KOPT-K1 (cell line): ENCODE results near the gene NOM1.
"Not testable (repeated sequence)": the region's sequence is repeated elsewhere in the genome, so short reads cannot be mapped to it uniquely, and the experiment has no call there.

Experiments
- H3K27ac ChIP-seq: fragments of 200-600 bp; sonication (generic); 2 replicates; pipeline ENCODE4 v1.5.1; 2016; ENCODE audit warnings: antibody characterized with exemption, mild to moderate bottlenecking, low read depth, low read length; ENCODE audit not compliant: poor library complexity, severe bottlenecking
- H3K36me3 ChIP-seq: fragments of 200-600 bp; sonication (generic); 2 replicates; pipeline ENCODE4 v1.5.1; 2017; ENCODE audit warnings: antibody characterized with exemption, mild to moderate bottlenecking, low read length, moderate library complexity; ENCODE audit not compliant: insufficient read depth
- H3K9me3 ChIP-seq: fragments of 200-600 bp; sonication (generic); 2 replicates; pipeline ENCODE4 v1.5.1; 2017; ENCODE audit warnings: antibody characterized with exemption, low read length, mild to moderate bottlenecking; ENCODE audit not compliant: insufficient read depth, poor library complexity, severe bottlenecking

NOM1 gene

GRCh38 chr7:156949541-156950380 lies at the start of gene NOM1:
Gene NOM1, plus strand, starts transcription at chr7:156949712. Its CDS starts 26 bp downstream, at chr7:156949738.
- peaks cover 29% of the 10 kb centered on the region for H3K36me3 ChIP-seq
- H3K27ac ChIP-seq: peak within 1 kb of the TSS; percentile 71
- H3K9me3 ChIP-seq: no peaks in the 10 kb centered on the region

GRCh38 chr7:156900093-156900492 lies 49.4 kb upstream of the NOM1 start:
- H3K27ac ChIP-seq, H3K9me3 ChIP-seq, H3K36me3 ChIP-seq: not testable (repeated sequence)

GRCh38 chr7:156903232-156903909 lies 46.1 kb upstream of the NOM1 start:
- Histone ChIP-seq H3K9me3 (no peaks in the 10 kb centered on the region), H3K27ac (no peak overlapping the region), H3K36me3 (no peaks in the 10 kb centered on the region)

GRCh38 chr7:156906200-156906649 lies 43.3 kb upstream of the NOM1 start:
- no peaks in the 10 kb centered on the region for H3K9me3 ChIP-seq
- H3K36me3 ChIP-seq: no peaks in the 10 kb centered on the region
- H3K27ac ChIP-seq: no peak overlapping the region

GRCh38 chr7:156907656-156908055 lies 41.9 kb upstream of the NOM1 start:
- Histone ChIP-seq H3K36me3 (no peaks in the 10 kb centered on the region), H3K9me3 (no peaks in the 10 kb centered on the region), H3K27ac (no peak overlapping the region)

GRCh38 chr7:156909574-156910252 lies 39.8 kb upstream of the NOM1 start:
- H3K9me3 ChIP-seq, H3K27ac ChIP-seq, H3K36me3 ChIP-seq: not testable (repeated sequence)

- H3K36me3 ChIP-seq: no peaks in the 10 kb centered on the region
- H3K9me3 ChIP-seq: peaks cover 16% of the 10 kb centered on the region
- no peak overlapping the region for H3K27ac ChIP-seq
These were observed 30.9 kb upstream of the NOM1 start for GRCh38 chr7:156918635-156919034.

- no peaks in the 10 kb centered on the region for H3K36me3 ChIP-seq
- no peak overlapping the region for H3K27ac ChIP-seq
- peaks cover 16% of the 10 kb centered on the region for H3K9me3 ChIP-seq
These were observed 30.3 kb upstream of the NOM1 start for GRCh38 chr7:156919132-156919713.

- peaks cover 14% of the 10 kb centered on the region for H3K9me3 ChIP-seq
- H3K36me3 ChIP-seq: no peaks in the 10 kb centered on the region
- H3K27ac ChIP-seq: no peak overlapping the region
These were observed 29.4 kb upstream of the NOM1 start for GRCh38 chr7:156920076-156920475.

- not testable (repeated sequence) for H3K27ac ChIP-seq, H3K36me3 ChIP-seq, H3K9me3 ChIP-seq
These were observed 28.8 kb upstream of the NOM1 start for GRCh38 chr7:156920487-156921373.

GRCh38 chr7:156922304-156922703 lies 27.2 kb upstream of the NOM1 start:
- H3K27ac ChIP-seq, H3K9me3 ChIP-seq: not testable (repeated sequence)

GRCh38 chr7:156925821-156926220 lies 23.7 kb upstream of the NOM1 start:
- not testable (repeated sequence) for H3K9me3 ChIP-seq, H3K27ac ChIP-seq, H3K36me3 ChIP-seq

More at GRCh38 chr7:156922304-156922703, 27.2 kb upstream of the NOM1 start:
- H3K36me3 ChIP-seq: not testable (repeated sequence)

GRCh38 chr7:156927571-156928405 lies 21.7 kb upstream of the NOM1 start:
- Histone ChIP-seq H3K36me3 (no peaks in the 10 kb centered on the region), H3K27ac (no peak overlapping the region), H3K9me3 (no peaks in the 10 kb centered on the region)

GRCh38 chr7:156928406-156928747 lies 21.1 kb upstream of the NOM1 start:
- H3K36me3 ChIP-seq: no peaks in the 10 kb centered on the region
- H3K9me3 ChIP-seq: no peaks in the 10 kb centered on the region
- H3K27ac ChIP-seq: no peak overlapping the region
